Measurements from ENCODE around the gene NAP1L1.
A peak's percentile ranks its signal among the peaks of the same experiment; 100 is the strongest.

The NAP1L1 gene, protein sequence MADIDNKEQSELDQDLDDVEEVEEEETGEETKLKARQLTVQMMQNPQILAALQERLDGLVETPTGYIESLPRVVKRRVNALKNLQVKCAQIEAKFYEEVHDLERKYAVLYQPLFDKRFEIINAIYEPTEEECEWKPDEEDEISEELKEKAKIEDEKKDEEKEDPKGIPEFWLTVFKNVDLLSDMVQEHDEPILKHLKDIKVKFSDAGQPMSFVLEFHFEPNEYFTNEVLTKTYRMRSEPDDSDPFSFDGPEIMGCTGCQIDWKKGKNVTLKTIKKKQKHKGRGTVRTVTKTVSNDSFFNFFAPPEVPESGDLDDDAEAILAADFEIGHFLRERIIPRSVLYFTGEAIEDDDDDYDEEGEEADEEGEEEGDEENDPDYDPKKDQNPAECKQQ

GRCh38 chr12:76083904-76084862, at the start of gene NAP1L1:
Gene NAP1L1, minus strand, starts transcription at chr12:76084685. Its CDS starts 10,466 bp downstream, at chr12:76074219.
- no peak for FAIRE-seq

GRCh38 chr12:76127588-76127987, 43.1 kb upstream of the NAP1L1 start:
- no peak for FAIRE-seq

GRCh38 chr12:76124456-76124855, 40.0 kb upstream of the NAP1L1 start:
- FAIRE-seq, result no peak

GRCh38 chr12:76123259-76124212, 39.1 kb upstream of the NAP1L1 start:
- FAIRE-seq, result peak; percentile 69

DNA sequence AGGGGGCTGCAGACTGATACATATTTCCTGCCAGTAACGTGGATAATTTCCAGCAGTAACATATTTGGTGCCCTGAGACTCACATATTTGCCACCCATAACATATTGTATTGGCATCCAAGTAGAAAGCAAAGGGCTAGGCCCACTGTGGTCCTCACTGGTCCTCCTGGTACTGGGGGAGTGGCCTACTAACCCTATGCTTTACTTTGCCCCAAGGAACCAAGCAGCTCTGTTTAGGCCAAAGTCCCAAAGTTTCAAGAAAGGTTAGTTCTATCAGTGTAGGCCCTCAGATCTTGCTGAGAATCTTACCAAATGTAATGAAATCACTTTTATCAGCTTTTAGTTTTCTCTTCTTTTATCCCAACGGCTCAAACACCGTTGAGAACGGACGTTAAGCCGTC, 35.4 kb upstream of the NAP1L1 start:
- FAIRE-seq, result no peak

GRCh38 chr12:76117751-76118150, 33.3 kb upstream of the NAP1L1 start:
- FAIRE-seq, result no peak

DNA sequence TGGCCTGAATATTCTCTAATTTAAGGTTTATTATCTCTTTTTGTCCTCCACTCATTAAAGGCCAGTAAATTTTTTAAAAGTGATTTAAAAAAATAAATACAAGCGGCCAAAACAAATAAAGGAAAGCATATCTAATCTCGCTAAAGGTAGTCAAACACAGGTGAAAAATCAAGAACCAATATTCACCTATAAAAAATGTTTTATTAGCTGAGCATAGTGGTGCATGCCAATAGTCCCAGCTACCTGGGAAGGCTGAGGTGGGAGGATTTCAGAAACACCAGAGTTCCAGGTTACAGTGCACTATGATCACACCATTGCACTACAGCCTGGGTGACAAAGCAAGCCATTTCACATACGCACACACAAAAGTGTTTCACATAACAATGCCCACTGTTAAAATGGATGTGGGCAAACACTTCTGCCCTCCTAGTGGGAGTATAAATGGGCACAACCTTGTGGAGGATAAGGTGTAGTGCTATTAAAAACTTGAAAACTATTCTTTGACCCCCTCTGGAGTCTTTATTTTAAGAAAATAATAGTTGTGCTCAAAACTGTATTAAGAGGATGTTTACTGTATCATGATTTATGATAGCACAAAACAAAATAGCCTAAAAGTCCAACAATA, 32.7 kb upstream of the NAP1L1 start:
- FAIRE-seq, result no peak

- FAIRE-seq, result no peak
Observed at GRCh38 chr12:76113800-76114757, 29.6 kb upstream of the NAP1L1 start.

- no peak for FAIRE-seq
Observed at GRCh38 chr12:76111209-76111749, 26.8 kb upstream of the NAP1L1 start.

GRCh38 chr12:76109879-76110278, 25.4 kb upstream of the NAP1L1 start:
- FAIRE-seq, result no peak

- FAIRE-seq, result no peak
Observed at GRCh38 chr12:76108356-76108755, 23.9 kb upstream of the NAP1L1 start.

DNA sequence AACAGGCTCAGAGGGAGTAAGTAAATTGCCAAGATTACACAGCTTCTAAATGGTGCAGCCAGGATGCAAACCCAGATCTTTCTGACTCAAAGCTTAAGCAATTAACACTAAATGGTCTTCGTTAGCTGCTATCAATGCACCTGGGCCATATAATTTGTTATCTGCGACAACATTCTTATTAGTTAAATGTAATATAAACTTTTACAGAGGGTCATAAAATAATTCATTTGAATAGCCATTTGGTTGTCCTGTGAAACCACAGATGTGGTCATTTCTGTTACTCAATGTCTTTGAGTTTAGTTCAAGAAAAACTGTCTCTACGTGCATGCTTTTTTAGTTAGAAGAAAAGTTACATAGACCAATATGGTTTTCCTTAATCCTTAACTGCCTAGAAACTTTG, 22.1 kb upstream of the NAP1L1 start:
- no peak for FAIRE-seq

GRCh38 chr12:76103958-76104357, 19.5 kb upstream of the NAP1L1 start:
- no peak for FAIRE-seq

DNA sequence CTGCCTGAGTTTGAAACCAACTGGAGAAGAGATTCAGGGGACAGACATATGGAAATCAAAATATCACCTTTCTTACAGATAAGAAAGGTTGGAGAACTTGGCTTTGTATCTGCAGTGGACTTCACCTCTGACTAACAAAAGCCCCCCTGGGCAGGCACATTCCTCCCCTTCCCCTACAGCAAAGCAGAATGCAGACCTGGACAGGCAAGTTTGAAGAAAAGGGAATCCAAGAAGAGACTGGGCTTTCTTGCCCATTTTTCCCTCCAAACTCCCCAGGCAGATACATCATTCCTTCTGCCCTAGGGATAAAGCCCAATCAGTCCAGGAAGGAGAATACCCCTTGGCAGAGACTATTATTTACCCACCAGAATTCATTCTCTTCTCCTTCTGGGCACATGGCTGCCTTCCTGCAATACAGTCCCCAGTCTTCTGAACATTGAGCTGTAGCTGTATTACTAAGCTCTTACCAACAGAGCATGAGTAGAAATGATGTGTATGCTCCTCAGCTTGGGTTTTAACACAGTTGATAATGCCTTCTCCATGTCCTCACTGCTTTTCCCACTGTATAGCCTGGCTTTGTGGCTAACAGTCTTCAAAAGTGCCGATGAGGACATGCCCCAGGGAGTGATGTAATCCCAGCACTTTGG, 17.4 kb upstream of the NAP1L1 start:
- FAIRE-seq, result no peak

DNA sequence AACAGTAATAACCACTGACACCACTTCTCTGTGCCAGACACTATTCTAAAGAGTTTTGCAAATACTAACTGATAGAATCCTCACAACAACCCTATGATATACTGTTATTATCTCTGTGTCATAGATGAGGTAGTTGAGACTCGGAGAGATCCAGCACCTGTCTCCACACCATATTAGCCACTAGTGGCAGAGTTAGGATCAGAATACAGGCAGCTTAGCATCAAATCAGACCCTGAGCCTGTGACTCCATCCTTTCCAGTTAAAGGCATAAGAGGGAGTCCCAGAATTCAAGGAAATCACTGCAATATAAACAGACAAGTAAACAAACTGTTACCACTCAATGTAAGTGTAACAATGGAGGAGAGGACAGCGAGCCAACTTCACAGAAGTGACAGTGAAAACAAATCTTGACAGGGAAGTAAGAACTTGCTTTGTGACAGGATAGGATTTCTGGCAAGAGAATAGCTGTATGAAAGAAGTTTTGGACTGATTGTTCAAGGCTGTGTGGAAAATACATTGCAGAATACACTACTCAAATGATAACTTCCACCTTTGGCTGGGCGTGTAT, 11.7 kb upstream of the NAP1L1 start:
- no peak for FAIRE-seq

DNA sequence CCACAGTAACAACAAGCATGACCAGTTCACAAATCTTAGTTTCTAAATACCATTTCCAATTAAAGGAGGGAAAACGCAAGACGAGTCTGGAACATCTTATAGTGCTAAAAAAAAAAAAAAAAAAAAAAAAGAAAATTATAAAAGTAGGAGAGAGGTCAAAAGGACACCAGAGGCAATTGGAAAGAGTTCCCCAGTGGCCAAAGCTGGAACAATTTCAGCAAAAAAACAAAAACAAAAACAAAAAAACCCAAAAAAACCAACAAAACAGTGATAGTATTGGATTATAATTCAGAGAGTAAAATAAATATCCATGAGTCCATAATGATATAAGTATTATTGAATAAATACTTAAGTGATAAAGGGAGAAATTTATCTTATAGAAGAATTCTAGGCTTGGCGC, 10.3 kb upstream of the NAP1L1 start:
- no peak for FAIRE-seq

GRCh38 chr12:76091246-76091754, 6.8 kb upstream of the NAP1L1 start:
- no peak for FAIRE-seq

GRCh38 chr12:76085520-76085868, 1.0 kb upstream of the NAP1L1 start:
- no peak for FAIRE-seq

DNA sequence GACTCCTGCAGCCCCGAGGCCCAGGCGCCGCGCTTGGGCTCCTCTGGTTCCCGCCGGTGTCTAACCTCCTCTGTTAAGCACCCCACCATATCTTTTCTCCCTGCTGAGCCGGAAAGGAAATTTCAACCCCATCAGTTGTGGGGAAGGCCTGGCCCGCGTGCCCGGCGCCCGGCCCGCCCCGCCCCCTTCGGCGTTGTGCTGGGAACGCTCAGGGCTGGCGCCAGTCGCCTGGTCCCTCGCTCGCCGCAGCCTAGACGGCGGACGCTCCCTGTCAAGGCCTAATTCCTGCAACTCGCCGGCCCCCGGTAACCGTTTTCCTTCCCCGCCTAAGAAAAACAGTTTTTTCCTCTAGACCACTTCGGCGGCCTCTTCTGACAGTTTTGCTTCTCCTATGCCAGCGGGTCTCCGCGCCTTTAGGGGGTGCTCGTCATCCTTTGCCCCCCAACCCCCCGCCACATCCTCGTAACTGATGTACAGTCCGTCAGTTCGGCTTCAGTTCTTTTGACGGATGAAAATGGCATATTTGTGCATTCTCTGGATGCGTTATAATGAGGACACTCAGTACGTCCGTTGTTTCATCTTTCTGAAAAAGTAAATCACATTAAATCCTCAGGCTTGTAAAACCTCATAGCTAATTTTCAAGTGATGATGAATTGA, 506 bp upstream of the NAP1L1 start:
- no peak for FAIRE-seq
